NOMO-1 (cell line): ENCODE results near the gene C21orf58.
A peak's percentile ranks its signal among the peaks of the same experiment; 100 is the strongest.

Experiments used
- DNase-seq, 2 experiments: peaks; one replicate each; lab custom pipeline; 2025; ENCODE audit not compliant: unreplicated experiment in 2 of 2; lab: John Stamatoyannopoulos, UW

The C21orf58 gene

DNA sequence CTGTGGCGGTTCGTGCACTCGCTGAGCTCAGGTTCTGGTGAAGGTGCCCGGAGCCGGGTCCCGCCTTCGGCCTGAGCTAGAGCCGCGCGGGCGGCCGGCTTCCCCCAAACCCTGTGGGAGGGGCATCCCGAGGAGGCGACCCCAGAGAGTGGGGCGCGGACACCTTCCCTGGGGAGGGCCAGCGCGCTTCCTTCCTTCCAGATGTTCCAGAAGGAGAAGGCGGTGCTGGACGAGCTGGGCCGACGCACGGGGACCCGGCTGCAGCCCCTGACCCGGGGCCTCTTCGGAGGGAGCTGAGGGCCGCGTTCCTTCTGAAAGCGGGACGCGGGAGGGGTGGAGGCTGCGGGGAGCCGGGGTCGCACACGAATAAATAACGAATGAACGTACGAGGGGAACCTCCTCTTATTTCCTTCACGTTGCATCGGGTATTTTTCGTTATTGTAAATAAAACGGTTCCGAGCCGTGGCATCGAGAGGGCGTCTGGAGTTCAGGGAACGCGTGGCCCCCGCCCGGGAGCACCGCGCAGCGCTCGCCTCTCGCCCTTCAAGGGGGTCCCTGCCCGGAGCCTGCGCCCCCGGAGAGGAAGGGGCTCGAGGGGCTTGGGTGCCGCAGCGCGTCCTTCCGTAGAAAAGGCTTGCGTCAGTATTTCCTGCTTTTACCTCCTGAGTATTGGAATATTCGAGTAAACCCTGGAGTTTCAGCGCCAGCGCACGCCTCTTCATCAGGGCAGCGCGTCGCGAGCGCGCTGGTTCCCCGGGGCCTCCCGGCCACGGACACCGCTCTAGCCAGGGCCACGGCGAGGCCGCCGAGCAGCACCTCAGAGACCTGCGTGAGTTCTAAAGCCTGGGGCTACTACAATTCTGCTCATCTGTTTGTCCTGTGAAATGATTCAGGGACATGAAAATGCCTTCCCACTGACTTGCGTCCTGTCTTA lies 26.1 kb downstream of the C21orf58 start:
- no peak for DNase-seq

GRCh38 chr21:46295996-46296752 lies 27.5 kb downstream of the C21orf58 start:
- peak; percentile 61 to 70 for DNase-seq

DNA sequence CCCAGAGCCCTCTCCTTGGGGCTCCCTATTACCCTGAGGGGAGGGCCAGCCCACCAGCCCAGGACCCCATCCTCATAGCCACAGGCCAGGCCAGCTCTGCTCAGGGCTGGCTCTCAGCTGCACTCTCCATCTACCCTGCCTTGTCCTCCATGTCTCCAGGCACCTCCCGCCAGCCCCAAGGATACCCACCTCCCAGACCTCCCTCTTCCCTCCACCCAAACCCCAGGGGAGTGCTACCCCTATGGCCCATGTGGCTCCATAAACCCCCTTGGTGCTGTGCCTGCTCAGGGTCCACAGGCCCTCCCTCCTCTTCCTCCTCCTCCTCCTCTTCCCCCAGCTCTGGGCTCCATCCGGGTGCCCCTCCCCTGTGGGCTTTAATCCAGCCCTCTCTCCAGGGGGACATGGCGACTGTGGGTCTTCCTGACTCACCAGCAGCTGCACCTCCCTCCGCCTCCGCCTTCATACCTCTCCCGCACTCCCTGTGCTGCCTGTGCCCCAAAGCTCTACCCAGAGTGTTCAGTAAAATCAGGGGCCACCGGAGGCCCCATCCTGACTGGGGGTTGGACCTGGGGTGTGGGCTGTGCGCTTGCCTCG lies 28.4 kb downstream of the C21orf58 start:
- no peak for DNase-seq

DNA sequence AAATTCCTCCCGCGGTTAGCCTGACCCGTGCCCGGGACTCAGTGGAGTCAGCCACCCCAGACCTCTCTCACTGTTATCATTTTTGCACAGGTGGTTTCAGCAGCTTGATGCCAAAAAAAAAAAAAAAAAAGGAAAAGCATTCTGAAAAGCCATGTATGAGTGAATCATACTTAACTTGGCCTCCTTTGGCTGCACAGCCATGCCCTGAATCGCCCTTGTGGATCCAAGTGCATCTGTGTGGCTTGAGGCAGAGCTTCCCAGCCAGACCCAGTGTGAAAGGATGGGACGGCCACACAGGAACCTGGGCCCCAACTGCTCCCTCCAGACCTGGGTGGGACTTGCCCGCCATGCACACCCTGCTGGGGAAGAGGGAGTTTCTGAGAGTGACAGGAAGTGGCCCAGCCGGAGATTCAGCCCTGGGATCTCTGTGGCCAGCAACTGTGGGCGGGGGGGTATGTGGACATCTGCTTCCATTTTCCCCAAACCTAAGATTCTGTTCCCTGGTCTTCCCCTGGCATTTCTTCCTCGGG lies 29.0 kb downstream of the C21orf58 start:
- no peak for DNase-seq

GRCh38 chr21:46291561-46291960 lies 32.1 kb downstream of the C21orf58 start:
- no peak for DNase-seq

GRCh38 chr21:46289655-46290179 lies 34.0 kb downstream of the C21orf58 start:
- DNase-seq: no peak

DNA sequence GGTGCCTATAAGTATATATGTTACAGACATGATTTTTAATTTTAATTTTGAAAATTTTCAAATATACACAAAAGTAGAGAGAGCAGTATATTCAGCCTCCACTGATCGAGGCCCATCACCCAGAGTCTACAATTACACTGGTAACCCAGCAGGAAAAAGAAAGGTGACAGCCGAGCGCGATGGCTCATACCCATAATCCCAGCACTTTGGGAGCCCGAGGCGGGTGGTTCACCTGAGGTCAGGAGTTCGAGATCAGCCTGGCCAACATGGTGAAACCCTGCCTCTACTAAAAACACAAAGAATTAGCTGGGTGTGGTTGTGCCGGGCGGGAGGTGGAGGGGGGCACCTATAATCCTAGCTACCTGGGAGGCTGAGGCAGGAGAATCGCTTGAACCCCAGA lies 36.1 kb downstream of the C21orf58 start:
- DNase-seq: no peak

DNA sequence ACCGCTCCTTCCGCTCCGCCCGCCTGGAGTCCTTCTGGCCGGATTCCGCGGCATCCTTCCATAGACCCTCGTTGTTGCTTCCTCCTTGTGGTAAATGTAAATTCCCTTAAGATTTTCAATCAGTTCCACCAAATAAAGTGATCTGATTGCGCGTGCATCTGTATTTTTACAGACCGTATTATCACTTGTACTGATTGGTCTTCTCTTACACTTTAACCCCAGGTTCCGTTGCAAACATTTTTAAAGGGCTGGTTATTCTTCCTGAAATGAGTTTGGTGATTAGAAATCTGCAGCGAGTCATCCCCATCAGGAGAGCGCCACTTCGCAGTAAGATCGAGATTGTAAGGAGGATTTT lies 37.0 kb downstream of the C21orf58 start:
- peak in 1 of 2 experiments; percentile 66 for DNase-seq

DNA sequence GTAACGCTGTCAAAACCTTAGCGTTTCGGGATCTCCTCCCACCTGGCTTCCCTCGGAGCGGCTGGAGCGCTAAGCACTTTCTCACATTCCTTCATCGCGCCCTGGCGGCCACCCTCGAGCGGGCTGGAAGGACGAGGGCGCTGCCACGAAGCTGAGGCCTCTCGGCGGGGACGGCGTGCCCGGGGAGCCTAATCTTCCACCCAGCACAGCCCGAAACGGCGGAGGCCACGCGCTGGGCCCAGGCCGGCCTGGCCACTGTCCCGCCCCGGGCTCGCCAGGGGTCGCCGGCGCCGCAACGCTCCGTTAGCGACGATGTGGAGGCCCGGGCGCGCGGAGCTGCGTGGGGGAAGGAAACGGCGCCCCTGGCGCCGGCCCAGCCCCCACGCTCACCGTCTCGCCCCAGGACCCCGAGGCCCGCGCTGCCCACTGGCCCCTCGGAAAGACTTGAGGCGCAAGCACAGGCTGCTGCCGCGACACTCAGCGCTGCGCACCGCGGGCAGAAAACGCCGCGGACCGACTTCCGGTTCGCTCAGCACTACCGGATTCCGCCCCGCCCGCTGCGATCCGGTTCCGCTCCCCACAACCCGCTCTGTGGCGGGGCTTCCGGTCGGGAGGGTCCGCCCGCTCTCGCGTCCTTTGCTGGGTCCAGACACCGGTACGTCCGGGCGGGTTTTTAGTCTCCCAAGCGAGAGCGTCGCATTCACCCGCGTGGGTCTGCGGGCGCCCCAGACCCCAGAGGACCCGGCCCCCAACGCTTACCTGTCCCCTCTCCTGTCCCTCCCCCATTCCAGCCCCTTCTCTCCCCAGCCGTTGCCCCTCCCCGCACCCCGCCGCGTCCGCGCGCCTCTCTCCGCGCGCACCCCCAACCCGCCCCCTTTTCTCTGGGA lies 37.7 kb downstream of the C21orf58 start, which contains the start of gene YBEY:
Gene YBEY (plus strand): TSS at position 582 of the 887 bp plus-strand sequence. CDS start 572 bp downstream, outside the sequence.
- peak; percentile 78 to 88 for DNase-seq

DNA sequence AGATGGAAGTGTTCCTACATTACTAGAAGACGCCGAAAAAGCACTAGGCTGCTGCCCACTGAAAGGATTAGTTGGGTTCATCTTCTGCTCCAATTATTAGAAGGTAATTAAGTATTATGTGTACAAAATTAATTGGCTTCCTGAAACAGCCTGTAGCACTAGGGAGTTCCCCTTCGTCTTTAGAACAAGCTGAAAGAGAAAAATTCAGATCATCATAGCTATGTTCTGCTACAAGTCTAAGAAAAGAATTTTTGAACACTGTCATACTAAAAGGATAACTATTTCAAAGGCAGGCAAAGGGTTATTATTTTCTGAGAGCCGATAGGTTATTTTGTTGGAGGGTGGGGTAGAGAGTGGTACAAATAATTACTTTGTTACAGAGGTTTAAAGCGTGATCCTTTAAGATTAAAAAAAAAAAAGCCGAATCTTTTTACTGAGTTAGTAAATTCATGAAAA lies 38.4 kb downstream of the C21orf58 start, which contains the start of gene MCM3AP:
Gene MCM3AP (minus strand): TSS at position 406 of the 456 bp plus-strand sequence. CDS start 325 bp downstream, at position 81.
- peak in 1 of 2 experiments; percentile 8 for DNase-seq

GRCh38 chr21:46284733-46285132 lies 38.9 kb downstream of the C21orf58 start:
- no peak for DNase-seq

- peak in 1 of 2 experiments; percentile 56 for DNase-seq
Observed at GRCh38 chr21:46284077-46284644, 39.5 kb downstream of the C21orf58 start.

DNA sequence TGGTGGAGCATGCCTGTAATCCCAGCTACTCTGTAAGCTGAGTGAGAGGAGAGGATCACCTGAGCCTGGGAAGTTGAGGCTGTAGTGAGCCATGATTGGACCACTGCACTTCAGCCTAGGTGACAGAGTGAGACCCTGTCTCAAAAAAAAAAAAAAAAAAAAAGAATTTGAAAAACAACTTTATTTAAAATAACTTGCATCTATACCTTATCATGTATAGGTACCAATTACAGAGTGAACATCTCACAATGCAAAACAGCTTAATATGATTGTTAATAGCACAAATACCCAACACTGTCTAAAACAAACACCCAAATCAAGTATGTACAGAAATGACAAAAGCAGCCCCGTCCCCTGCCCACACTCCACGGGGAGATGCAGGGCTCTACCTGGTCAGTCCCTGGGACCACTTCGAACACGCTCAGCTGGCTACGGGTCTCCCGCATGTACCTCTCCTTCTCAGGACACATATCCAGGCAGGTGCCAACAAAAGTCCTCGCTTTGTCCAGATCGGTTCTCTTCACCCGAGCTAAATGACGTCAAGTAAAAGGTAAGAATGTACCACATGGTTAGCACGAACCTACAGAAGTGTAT lies 48.8 kb downstream of the C21orf58 start:
- DNase-seq: no peak

- DNase-seq: no peak
Observed at GRCh38 chr21:46273341-46273740, 50.3 kb downstream of the C21orf58 start.

DNA sequence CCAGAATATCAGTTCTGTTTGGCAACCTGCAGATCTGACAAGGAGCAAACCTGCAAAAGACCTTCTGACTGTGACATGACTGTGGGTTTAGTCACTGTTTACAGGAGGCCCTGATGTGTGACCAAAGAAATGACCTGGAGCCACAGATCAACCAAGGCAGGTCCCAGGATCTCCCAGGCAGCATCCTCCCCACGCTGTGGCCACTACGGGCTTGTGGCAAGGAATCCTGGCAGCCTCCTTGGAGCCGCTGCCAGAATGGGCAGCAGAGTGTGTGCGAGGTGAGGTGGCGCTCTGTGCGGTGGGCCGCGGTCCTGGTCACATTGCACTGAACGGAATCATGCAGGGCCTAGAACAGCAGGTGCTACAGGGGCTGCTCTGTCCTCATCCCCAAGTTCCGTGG lies 54.2 kb downstream of the C21orf58 start:
- no peak for DNase-seq

GRCh38 chr21:46268371-46268770 lies 55.3 kb downstream of the C21orf58 start:
- DNase-seq: no peak

GRCh38 chr21:46266946-46267345 lies 56.7 kb downstream of the C21orf58 start:
- DNase-seq: no peak

- no peak for DNase-seq
Observed at GRCh38 chr21:46265736-46266525, 57.7 kb downstream of the C21orf58 start.
